Measurements from ENCODE around the gene TUBGCP4. TPM values are rescaled to one million over a fixed set of nuclear protein-coding genes. Genes with fewer than 3 reads are reported as not detected.

The TUBGCP4 gene
- 10 to 100 TPM in 7 of 9 donors, 1 to 10 TPM in 2; 9.1 to 16.7 (median 12.5) TPM for total RNA-seq
- polyA plus RNA-seq: 10 to 100 TPM in 1 of 2 donors, 1 to 10 TPM in 1; 5.9 to 14.5 TPM
- long read RNA-seq, donor 1, full-length matches to known transcripts: 19 of 37 reads
- long read RNA-seq, donor 1, partial matches to known transcripts: 4 of 37 reads
- long read RNA-seq, donor 1, other reads (novel, unspliced or antisense): 14 of 37 reads
- long read RNA-seq, donor 2, full-length matches to known transcripts: 37 of 72 reads
- long read RNA-seq, donor 2, partial matches to known transcripts: 4 of 72 reads
- long read RNA-seq, donor 2, other reads (novel, unspliced or antisense): 31 of 72 reads
- long read RNA-seq, donor 3, full-length matches to known transcripts: 17 of 29 reads
- long read RNA-seq, donor 3, partial matches to known transcripts: 4 of 29 reads
- long read RNA-seq, donor 3, other reads (novel, unspliced or antisense): 8 of 29 reads

GRCh38 chr15:43370975-43371974 lies at the start of gene TUBGCP4, which contains the start of gene ZSCAN29:
Gene TUBGCP4, plus strand, starts transcription at chr15:43371101. Its CDS starts 254 bp downstream, at chr15:43371355.
Gene ZSCAN29, minus strand, starts transcription at chr15:43371043. Its CDS starts 1,130 bp downstream, at chr15:43369913.
- TF ChIP-seq POLR2A (IDR thresholded peaks at IDR 0.05): no peak
- peak in 5 of 12 donors; percentile 15 to 39 (median 17) for TF ChIP-seq CTCF (IDR thresholded peaks at IDR 0.05)
- Histone ChIP-seq H3K27ac (peak within 1 kb of the TSS; percentile 6 to 86 (median 72)), H3K4me1 (peaks cover 0 to 44% (median 21%) of the 10 kb centered on the region in 12 donors), H3K27me3 (no peaks in the 10 kb centered on the region), H3K36me3 (peaks cover 0 to 23% (median 13%) of the 10 kb centered on the region in 9 donors), H3K9me3 (peaks cover 0 to 9% (median 0%) of the 10 kb centered on the region in 12 donors), H3K4me3 (peak within 1 kb of the TSS; percentile 63 to 99 (median 82))
- peak; percentile 79 to 97 (median 96) for ATAC-seq
- peak; percentile 81 to 94 (median 85) for DNase-seq
- intact Hi-C loops (cut with DNase I): no loop called here
- 3 to 6% (median 4%) methylated on average over 35 to 66 of the region's 66 CpGs for WGBS, 4 donors

- ATAC-seq: no peak
- DNase-seq: no peak
- H3K9me3 ChIP-seq: no peaks in the 10 kb centered on the region
- H3K27ac ChIP-seq: no peak overlapping the region
- no peaks in the 10 kb centered on the region for H3K27me3 ChIP-seq
- peaks cover 0 to 11% (median 0%) of the 10 kb centered on the region in 9 donors for H3K36me3 ChIP-seq
- WGBS, 4 donors: 69 to 74% (median 73%) methylated on average over 6 of the region's 6 CpGs
- no peak overlapping the region for H3K4me3 ChIP-seq
- TF ChIP-seq POLR2A (IDR thresholded peaks at IDR 0.05) (no peak), CTCF (IDR thresholded peaks at IDR 0.05) (no peak)
- intact Hi-C loops (cut with DNase I): no loop called here
- peaks cover 10 to 41% (median 24%) of the 10 kb centered on the region in 12 donors for H3K4me1 ChIP-seq
Observed at GRCh38 chr15:43325039-43325684, 45.7 kb upstream of the TUBGCP4 start.

GRCh38 chr15:43329217-43329959 lies 41.5 kb upstream of the TUBGCP4 start:
- intact Hi-C loops (cut with DNase I): no loop called here
- Histone ChIP-seq H3K4me1 (peaks cover 10 to 46% (median 27%) of the 10 kb centered on the region in 12 donors), H3K36me3 (peaks cover 0 to 21% (median 6%) of the 10 kb centered on the region in 9 donors), H3K4me3 (peak overlapping the region; percentile 36 to 86 (median 78)), H3K27me3 (no peaks in the 10 kb centered on the region), H3K27ac (peak overlapping the region; percentile 40 to 97 (median 94)), H3K9me3 (no peaks in the 10 kb centered on the region)
- WGBS, 4 donors: 4 to 10% (median 7%) methylated on average over 26 to 38 of the region's 38 CpGs
- ATAC-seq (peak in 2 of 4 donors; percentile 1 to 16), DNase-seq (peak in 2 of 5 donors; percentile 28 to 58)
- TF ChIP-seq POLR2A (IDR thresholded peaks at IDR 0.05) (no peak), CTCF (IDR thresholded peaks at IDR 0.05) (no peak)

Measured in heart left ventricle (tissue), 16 donors.